PC-3 (cell line): ENCODE data around the gene PCNX3. TPM values are rescaled to one million over a fixed set of nuclear protein-coding genes. Genes with fewer than 3 reads are reported as not detected.

ENCODE experiments used
- ATAC-seq: fragments of 200-7000 bp; cut with Tn5 transposase; 2 replicates; pipeline ENCODE4 v1.9.1; 2020; ENCODE audit warnings: mild to moderate bottlenecking, moderate library complexity
- BruUV-seq: library from RNA; stranded (reverse); fragments of 400-500 nt; replicated peaks from 2 replicates; lab custom pipeline; 2021; lab: Mats Ljungman, UMichigan
- CTCF ChIA-PET: fragments of 300-600 bp; sonication (Branson Sonifier 250); formaldehyde crosslinking; loops from one replicate; lab custom pipeline; 2022; ENCODE audit warnings: antibody characterized with exemption; lab: Charles Lee
- POLR2A ChIA-PET: fragments of 300-600 bp; sonication (Branson Sonifier 250); formaldehyde crosslinking; loops from one replicate; lab custom pipeline; 2022; ENCODE audit warnings: antibody characterized with exemption; ENCODE audit not compliant: unreplicated experiment; lab: Charles Lee
- DNase-seq: peaks from one replicate; pipeline ENCODE4 v3.0.0-alpha.2; 2015
- H2AFZ ChIP-seq: fragments of 300-600 bp; sonication (generic); 2 replicates; pipeline ENCODE4 v1.6.0; 2016; ENCODE audit warnings: antibody characterized with exemption, low read length
- H3F3A ChIP-seq: fragments of 300-600 bp; sonication (generic); one replicate; pipeline ENCODE4 v1.6.0; 2017; ENCODE audit warnings: antibody characterized with exemption, low read length, control low read depth, mild to moderate bottlenecking; ENCODE audit not compliant: unreplicated experiment
- H3K27ac ChIP-seq: fragments of 300-600 bp; sonication (generic); 2 replicates; pipeline ENCODE4 v1.5.1; 2016; ENCODE audit warnings: mild to moderate bottlenecking, low read length
- H3K27me3 ChIP-seq: fragments of 300-600 bp; sonication (generic); 2 replicates; pipeline ENCODE4 v1.6.1; 2016; ENCODE audit warnings: low read length, mixed read lengths
- H3K36me3 ChIP-seq: fragments of 300-600 bp; sonication (generic); 2 replicates; pipeline ENCODE4 v1.6.1; 2016; ENCODE audit warnings: low read depth, mixed run types, low read length, mixed read lengths
- H3K4me1 ChIP-seq: fragments of 300-600 bp; sonication (generic); 2 replicates; pipeline ENCODE4 v1.5.1; 2016; ENCODE audit warnings: low read length; ENCODE audit not compliant: insufficient read depth
- H3K4me2 ChIP-seq: fragments of 300-600 bp; sonication (generic); 2 replicates; pipeline ENCODE4 v1.6.0; 2016; ENCODE audit warnings: low read length
- H3K4me3 ChIP-seq: fragments of 300-600 bp; sonication (generic); 2 replicates; pipeline ENCODE4 v1.5.1; 2016; ENCODE audit warnings: mild to moderate bottlenecking, low read length, mixed read lengths
- H3K79me2 ChIP-seq: fragments of 300-600 bp; sonication (generic); 2 replicates; pipeline ENCODE4 v1.6.1; 2017; ENCODE audit warnings: low read length, mixed read lengths
- H3K9ac ChIP-seq: fragments of 300-600 bp; sonication (generic); 2 replicates; pipeline ENCODE4 v1.6.0; 2016; ENCODE audit warnings: mild to moderate bottlenecking, low read length
- H3K9me2 ChIP-seq: fragments of 300-600 bp; sonication (generic); replicated peaks from 2 replicates; pipeline ENCODE4 v1.6.1; 2016; ENCODE audit warnings: mixed run types, low read length, mixed read lengths
- H3K9me3 ChIP-seq: fragments of 300-600 bp; sonication (generic); 2 replicates; pipeline ENCODE4 v1.6.1; 2016; ENCODE audit warnings: low read length, mixed read lengths
- H4K20me1 ChIP-seq: fragments of 300-600 bp; sonication (generic); 2 replicates; pipeline ENCODE4 v1.6.1; 2016; ENCODE audit warnings: low read length, mixed read lengths
- CTCF ChIP-seq: fragments of 300-600 bp; sonication (generic); conservative IDR thresholded peaks from 2 replicates; pipeline ENCODE4 v1.5.1; 2017; ENCODE audit warnings: antibody characterized with exemption, low read depth, mild to moderate bottlenecking, low read length
- EZH2 ChIP-seq: fragments of 300-600 bp; sonication (generic); IDR thresholded peaks from one replicate; pipeline ENCODE4 v1.6.1; 2017; ENCODE audit warnings: antibody characterized with exemption, mild to moderate bottlenecking, low read length; ENCODE audit not compliant: unreplicated experiment
- EZH2phosphoT487 ChIP-seq: fragments of 300-600 bp; sonication (generic); IDR thresholded peaks from 2 replicates; pipeline ENCODE4 v1.6.1; 2018; ENCODE audit warnings: mild to moderate bottlenecking, antibody characterized with exemption, low read length, borderline replicate concordance
- intact Hi-C: fragments of 100-400 bp; cut with micrococcal nuclease; formaldehyde crosslinking; loops from 2 replicates; pipeline ENCODE4 v1.9.0; 2023
- total RNA-seq: library from RNA; depleted of rRNA; stranded (reverse); fragments of >200 nt; gene quantifications from 2 replicates; pipeline ENCODE4 v1.2.3, GENCODE V29; 2014

Gene PCNX3
- total RNA-seq, 1 experiment from 2014 or later, result 53.6 TPM

- Histone ChIP-seq H3K4me3 (no peak overlapping the region), H3F3A (no peaks in the 10 kb centered on the region), H3K9me3 (no peaks in the 10 kb centered on the region), H2AFZ (no peak overlapping the region), H3K27me3 (no peaks in the 10 kb centered on the region), H3K9me2 (no peaks in the 10 kb centered on the region), H3K36me3 (no peaks in the 10 kb centered on the region; the same call in 1 of the 2 replicates), H3K79me2 (no peaks in the 10 kb centered on the region), H3K4me1 (peaks cover 26% of the 10 kb centered on the region), H3K27ac (no peak overlapping the region), H4K20me1 (no peaks in the 10 kb centered on the region), H3K4me2 (no peak overlapping the region), H3K9ac (no peak overlapping the region)
- intact Hi-C loops, result no loop called here
- no peak for TF ChIP-seq CTCF
- TF ChIP-seq EZH2phosphoT487, result no peak
- no peak for TF ChIP-seq EZH2
- BruUV-seq, result no TSS peak
- CTCF ChIA-PET, result no interaction called here
- POLR2A ChIA-PET, result no interaction called here
- DNase-seq, result no peak
- ATAC-seq, result no peak
These were observed 34.3 kb downstream of the PCNX3 start for GRCh38 chr11:65649656-65650546.

- H3K4me1 ChIP-seq, result peaks cover 26% of the 10 kb centered on the region
- H2AFZ ChIP-seq, result no peak overlapping the region
- no peaks in the 10 kb centered on the region for H4K20me1 ChIP-seq
- H3K4me2 ChIP-seq, result peak overlapping the region; percentile 77; the same call in 1 of the 2 replicates
- no peaks in the 10 kb centered on the region for H3K9me3 ChIP-seq
- H3F3A ChIP-seq, result no peaks in the 10 kb centered on the region
- POLR2A ChIA-PET, result no interaction called here
- H3K36me3 ChIP-seq, result peaks cover 5% of the 10 kb centered on the region; the same call in 1 of the 2 replicates
- no peaks in the 10 kb centered on the region for H3K9me2 ChIP-seq
- DNase-seq (no peak), ATAC-seq (no peak)
- intact Hi-C loops, result no loop called here
- CTCF ChIA-PET, result no interaction called here
- H3K9ac ChIP-seq, result no peak overlapping the region
- peak overlapping the region; percentile 83 for H3K27ac ChIP-seq
- H3K27me3 ChIP-seq, result no peaks in the 10 kb centered on the region
- no peak overlapping the region for H3K4me3 ChIP-seq
- H3K79me2 ChIP-seq, result no peaks in the 10 kb centered on the region
- no TSS peak for BruUV-seq
- TF ChIP-seq EZH2, result no peak
- TF ChIP-seq CTCF, result no peak
- TF ChIP-seq EZH2phosphoT487, result no peak
These were observed 35.2 kb downstream of the PCNX3 start for GRCh38 chr11:65650547-65651338.
